ENCODE results near the gene TNFSF8.

Gene TNFSF8

DNA sequence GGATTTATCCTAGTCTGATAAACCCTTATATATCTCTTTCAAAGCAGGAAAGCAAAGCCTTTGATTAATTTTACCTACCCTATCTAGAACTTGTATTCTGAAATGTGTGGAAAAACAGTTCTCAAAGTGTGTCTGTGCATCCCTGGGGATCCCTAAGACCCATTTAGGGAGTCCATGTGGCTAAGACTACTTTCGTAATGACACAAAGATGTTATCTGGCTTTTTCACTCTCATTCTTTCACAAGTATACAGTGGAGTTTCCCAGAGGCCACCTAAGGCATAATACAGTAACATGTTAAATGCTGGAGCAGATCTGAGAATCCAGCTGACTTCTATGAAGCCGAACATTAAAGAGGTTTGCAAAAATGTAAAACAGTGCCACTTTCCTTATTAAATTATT is 70.2 kb downstream of the TNFSF8 start:
- H2AFZ ChIP-seq (ENCODE audit: low read depth, low read length), result no peak overlapping the region
- H3K9me3 ChIP-seq (ENCODE audit: insufficient read depth, low read length), result no peaks in the 10 kb centered on the region
- H3K27ac ChIP-seq (ENCODE audit: low read length), result no peak overlapping the region
- H3K9ac ChIP-seq (ENCODE audit: low read length), result no peak overlapping the region
- H3K36me3 ChIP-seq (replicated peaks; ENCODE audit: low read depth, low read length), result no peaks in the 10 kb centered on the region
- no peak overlapping the region for H3K4me3 ChIP-seq (ENCODE audit: low read length)
- no peaks in the 10 kb centered on the region for H3K79me2 ChIP-seq (ENCODE audit: low read length)
- TF ChIP-seq CTCF (IDR thresholded peaks at IDR 0.05; ENCODE audit: low read depth, low read length), result no peak
- TF ChIP-seq EZH2phosphoT487 (IDR thresholded peaks at IDR 0.05; ENCODE audit: low read depth), result no peak
- H3K27me3 ChIP-seq (ENCODE audit: low read depth, low read length), result peaks cover 4% of the 10 kb centered on the region; the same call in 1 of the 2 replicates
- H3K4me1 ChIP-seq (ENCODE audit: low read length), result peaks cover 29% of the 10 kb centered on the region
- no peaks in the 10 kb centered on the region for H4K20me1 ChIP-seq (ENCODE audit: insufficient read depth, low read length)
- H3K4me2 ChIP-seq (ENCODE audit: low read length), result no peak overlapping the region

- no peak overlapping the region for H3K27ac ChIP-seq (ENCODE audit: low read length)
- H3K27me3 ChIP-seq (ENCODE audit: low read depth, low read length), result peaks cover 4% of the 10 kb centered on the region; the same call in 1 of the 2 replicates
- no peaks in the 10 kb centered on the region for H3K36me3 ChIP-seq (replicated peaks; ENCODE audit: low read depth, low read length)
- no peak overlapping the region for H3K9ac ChIP-seq (ENCODE audit: low read length)
- H3K4me1 ChIP-seq (ENCODE audit: low read length), result peaks cover 20% of the 10 kb centered on the region
- H3K9me3 ChIP-seq (ENCODE audit: insufficient read depth, low read length), result no peaks in the 10 kb centered on the region
- no peak overlapping the region for H2AFZ ChIP-seq (ENCODE audit: low read depth, low read length)
- H3K79me2 ChIP-seq (ENCODE audit: low read length), result no peaks in the 10 kb centered on the region
- H4K20me1 ChIP-seq (ENCODE audit: insufficient read depth, low read length), result no peaks in the 10 kb centered on the region
- TF ChIP-seq CTCF (IDR thresholded peaks at IDR 0.05; ENCODE audit: low read depth, low read length), result no peak
- no peak for TF ChIP-seq EZH2phosphoT487 (IDR thresholded peaks at IDR 0.05; ENCODE audit: low read depth)
- no peak overlapping the region for H3K4me2 ChIP-seq (ENCODE audit: low read length)
- no peak overlapping the region for H3K4me3 ChIP-seq (ENCODE audit: low read length)
Observed at GRCh38 chr9:114856942-114857315, 73.5 kb downstream of the TNFSF8 start.

DNA sequence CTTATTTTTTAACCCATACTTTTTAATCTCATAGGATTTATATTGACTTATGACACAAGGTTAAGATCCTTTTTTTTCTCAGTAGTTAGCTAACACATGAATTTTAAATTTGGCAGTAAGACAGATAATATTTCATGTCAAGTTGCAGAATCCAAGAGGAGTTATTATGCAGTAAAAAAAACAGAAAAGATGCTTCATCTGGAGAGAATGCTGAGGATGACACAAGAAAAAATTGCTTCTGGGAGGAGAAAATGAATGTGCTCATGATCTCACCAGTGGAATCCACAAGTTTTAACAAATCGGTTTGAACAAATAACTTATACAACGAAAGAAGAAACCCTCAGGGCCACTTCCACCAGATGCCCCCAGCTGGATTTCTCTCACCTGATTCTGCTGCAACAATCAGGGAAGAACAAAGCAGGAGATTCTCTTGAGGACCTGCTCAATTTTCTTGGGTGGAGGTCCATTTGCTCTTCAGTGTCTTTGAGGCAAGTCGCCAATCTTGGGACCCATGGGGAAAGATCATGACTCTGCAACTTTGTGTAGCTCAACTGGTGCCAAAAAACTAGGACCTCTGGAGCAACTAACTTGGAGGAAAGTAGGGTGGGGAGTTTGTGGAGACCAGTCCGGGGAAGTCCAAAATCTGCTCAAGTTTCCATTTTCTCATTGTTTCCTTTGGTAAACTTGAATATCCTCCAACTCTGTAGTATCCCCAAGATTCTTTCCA is 74.0 kb downstream of the TNFSF8 start:
- no peak overlapping the region for H3K4me2 ChIP-seq (ENCODE audit: low read length)

GRCh38 chr9:114855488-114855887 is 74.9 kb downstream of the TNFSF8 start:
- Histone ChIP-seq H3K9me3 (ENCODE audit: insufficient read depth, low read length) (no peaks in the 10 kb centered on the region), H3K9ac (ENCODE audit: low read length) (no peak overlapping the region), H2AFZ (ENCODE audit: low read depth, low read length) (no peak overlapping the region), H3K4me2 (ENCODE audit: low read length) (no peak overlapping the region), H3K79me2 (ENCODE audit: low read length) (no peaks in the 10 kb centered on the region), H3K27me3 (ENCODE audit: low read depth, low read length) (peaks cover 4% of the 10 kb centered on the region; the same call in 1 of the 2 replicates), H4K20me1 (ENCODE audit: insufficient read depth, low read length) (no peaks in the 10 kb centered on the region), H3K4me3 (ENCODE audit: low read length) (no peak overlapping the region), H3K4me1 (ENCODE audit: low read length) (peaks cover 6% of the 10 kb centered on the region), H3K36me3 (replicated peaks; ENCODE audit: low read depth, low read length) (no peaks in the 10 kb centered on the region), H3K27ac (ENCODE audit: low read length) (no peak overlapping the region)
- TF ChIP-seq EZH2phosphoT487 (IDR thresholded peaks at IDR 0.05; ENCODE audit: low read depth), result no peak
- no peak for TF ChIP-seq CTCF (IDR thresholded peaks at IDR 0.05; ENCODE audit: low read depth, low read length)

More for the DNA sequence above, 74.0 kb downstream of the TNFSF8 start:
- Histone ChIP-seq H3K9me3 (ENCODE audit: insufficient read depth, low read length) (no peaks in the 10 kb centered on the region), H4K20me1 (ENCODE audit: insufficient read depth, low read length) (no peaks in the 10 kb centered on the region), H3K9ac (ENCODE audit: low read length) (no peak overlapping the region), H2AFZ (ENCODE audit: low read depth, low read length) (no peak overlapping the region), H3K36me3 (replicated peaks; ENCODE audit: low read depth, low read length) (no peaks in the 10 kb centered on the region), H3K4me3 (ENCODE audit: low read length) (no peak overlapping the region), H3K27ac (ENCODE audit: low read length) (no peak overlapping the region), H3K4me1 (ENCODE audit: low read length) (peaks cover 15% of the 10 kb centered on the region), H3K79me2 (ENCODE audit: low read length) (no peaks in the 10 kb centered on the region), H3K27me3 (ENCODE audit: low read depth, low read length) (peaks cover 4% of the 10 kb centered on the region; the same call in 1 of the 2 replicates)
- TF ChIP-seq CTCF (IDR thresholded peaks at IDR 0.05; ENCODE audit: low read depth, low read length) (no peak), EZH2phosphoT487 (IDR thresholded peaks at IDR 0.05; ENCODE audit: low read depth) (no peak)
